ENCODE results near the gene IFNLR1.

The IFNLR1 gene

GRCh38 chr1:24205345-24206082 is 18.4 kb upstream of the IFNLR1 start:
- no peak for DNase-seq

GRCh38 chr1:24204116-24204515 is 17.0 kb upstream of the IFNLR1 start:
- DNase-seq: no peak

- no peak for DNase-seq
Measured at GRCh38 chr1:24203404-24203803, 16.3 kb upstream of the IFNLR1 start.

- DNase-seq: no peak
Measured at GRCh38 chr1:24202987-24203386, 15.9 kb upstream of the IFNLR1 start.

- DNase-seq: no peak
Measured at GRCh38 chr1:24202556-24202955, 15.5 kb upstream of the IFNLR1 start.

- peak; percentile 57 for DNase-seq
Measured at GRCh38 chr1:24201941-24202440, 14.9 kb upstream of the IFNLR1 start.

- DNase-seq: peak; percentile 72
Measured at GRCh38 chr1:24199291-24199900, 12.3 kb upstream of the IFNLR1 start.

GRCh38 chr1:24198766-24199165 is 11.7 kb upstream of the IFNLR1 start:
- DNase-seq: no peak

GRCh38 chr1:24195874-24196273 is 8.8 kb upstream of the IFNLR1 start:
- no peak for DNase-seq

- DNase-seq: no peak
Measured at GRCh38 chr1:24195136-24195535, 8.0 kb upstream of the IFNLR1 start.

GRCh38 chr1:24193046-24193445 is 6.0 kb upstream of the IFNLR1 start:
- no peak for DNase-seq

- peak; percentile 29 for DNase-seq
Measured at GRCh38 chr1:24191860-24192259, 4.8 kb upstream of the IFNLR1 start.

GRCh38 chr1:24190983-24191461 is 3.9 kb upstream of the IFNLR1 start:
- no peak for DNase-seq

GRCh38 chr1:24189528-24189927 is 2.4 kb upstream of the IFNLR1 start:
- peak; percentile 44 for DNase-seq

GRCh38 chr1:24186711-24186992 is 437 bp downstream of the IFNLR1 start:
- no peak for DNase-seq

GRCh38 chr1:24186031-24186710 is 918 bp downstream of the IFNLR1 start:
- DNase-seq: no peak

- no peak for DNase-seq
Measured at GRCh38 chr1:24185076-24185475, 2.0 kb downstream of the IFNLR1 start.

- no peak for DNase-seq
Measured at GRCh38 chr1:24182061-24182460, 5.0 kb downstream of the IFNLR1 start.

- DNase-seq: no peak
Measured at GRCh38 chr1:24181619-24182018, 5.5 kb downstream of the IFNLR1 start.

- DNase-seq: no peak
Measured at GRCh38 chr1:24180676-24181075, 6.4 kb downstream of the IFNLR1 start.

- DNase-seq: no peak
Measured at GRCh38 chr1:24179251-24179840, 7.7 kb downstream of the IFNLR1 start.

- DNase-seq: no peak
Measured at GRCh38 chr1:24178407-24178806, 8.7 kb downstream of the IFNLR1 start.

GRCh38 chr1:24177161-24177560 is 9.9 kb downstream of the IFNLR1 start:
- DNase-seq: no peak

Data from stimulated activated CD4-positive, alpha-beta T cell treated with anti-CD3 and anti-CD28 coated beads, Interleukin-4, amount 100 ng/mL, for 1 hour (primary cell).